ENCODE measurements around the gene TBXAS1. TPM values are rescaled to one million over a fixed set of nuclear protein-coding genes. Genes with fewer than 3 reads are reported as not detected.

Gene TBXAS1
- total RNA-seq, 2 experiments from 2014 or later: 0.86 TPM; not detected in 1

DNA sequence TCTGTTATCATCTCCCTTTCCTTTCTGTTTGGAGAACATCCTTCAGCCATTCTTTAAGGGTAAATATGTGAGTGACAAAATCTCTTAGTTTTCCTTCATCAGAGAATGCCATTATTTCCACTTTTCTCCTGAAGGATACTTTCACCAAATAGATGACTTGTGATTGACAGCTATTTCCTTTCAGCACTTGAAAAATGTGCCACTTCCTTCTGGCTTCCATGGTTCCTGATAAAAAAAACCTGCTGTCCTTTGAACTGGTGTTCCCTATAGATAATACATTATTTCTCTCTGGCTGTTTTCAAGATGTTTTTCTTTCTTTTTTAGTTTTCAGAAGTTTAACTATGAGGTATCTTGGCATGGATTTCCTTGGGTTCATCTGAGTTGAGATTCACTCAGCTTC is 79.7 kb downstream of the TBXAS1 start:
- no peaks in the 10 kb centered on the region for H3K36me3 ChIP-seq (ENCODE audit: insufficient read depth, low read length)
- DNase-seq (ENCODE audit: low spot score): no peak
- intact Hi-C loops (cut with micrococcal nuclease; ENCODE audit: unreplicated experiment): no loop called here
- no peak overlapping the region for H3K4me2 ChIP-seq (ENCODE audit: low read length)
- no peaks in the 10 kb centered on the region for H3K9me2 ChIP-seq (ENCODE audit: insufficient read depth, low read length)
- no peaks in the 10 kb centered on the region for H3K79me2 ChIP-seq (ENCODE audit: insufficient read depth, low read depth, low read length)
- H3K27ac ChIP-seq (ENCODE audit: low read depth, low read length, poor library complexity, severe bottlenecking): no peak overlapping the region
- no peak overlapping the region for H2AFZ ChIP-seq (ENCODE audit: low read length)
- CTCF ChIA-PET (ENCODE audit: unreplicated experiment): no interaction called here
- H4K20me1 ChIP-seq (ENCODE audit: insufficient read depth, low read length): no peaks in the 10 kb centered on the region
- H3K9me3 ChIP-seq (ENCODE audit: low read length): peaks cover 10% of the 10 kb centered on the region; the same call in 1 of the 2 replicates
- POLR2A ChIA-PET: interaction anchor here (0.6 kb wide), 1 partner anchor 10 kb away, joined by 3 read pairs; no protein-coding TSS in a partner anchor
- peaks cover 11% of the 10 kb centered on the region for H3K4me1 ChIP-seq (ENCODE audit: insufficient read depth, low read length, poor library complexity, severe bottlenecking)
- no peak overlapping the region for H3K4me3 ChIP-seq (ENCODE audit: low read depth, low read length, poor library complexity, severe bottlenecking)
- TF ChIP-seq, protein P1, sequence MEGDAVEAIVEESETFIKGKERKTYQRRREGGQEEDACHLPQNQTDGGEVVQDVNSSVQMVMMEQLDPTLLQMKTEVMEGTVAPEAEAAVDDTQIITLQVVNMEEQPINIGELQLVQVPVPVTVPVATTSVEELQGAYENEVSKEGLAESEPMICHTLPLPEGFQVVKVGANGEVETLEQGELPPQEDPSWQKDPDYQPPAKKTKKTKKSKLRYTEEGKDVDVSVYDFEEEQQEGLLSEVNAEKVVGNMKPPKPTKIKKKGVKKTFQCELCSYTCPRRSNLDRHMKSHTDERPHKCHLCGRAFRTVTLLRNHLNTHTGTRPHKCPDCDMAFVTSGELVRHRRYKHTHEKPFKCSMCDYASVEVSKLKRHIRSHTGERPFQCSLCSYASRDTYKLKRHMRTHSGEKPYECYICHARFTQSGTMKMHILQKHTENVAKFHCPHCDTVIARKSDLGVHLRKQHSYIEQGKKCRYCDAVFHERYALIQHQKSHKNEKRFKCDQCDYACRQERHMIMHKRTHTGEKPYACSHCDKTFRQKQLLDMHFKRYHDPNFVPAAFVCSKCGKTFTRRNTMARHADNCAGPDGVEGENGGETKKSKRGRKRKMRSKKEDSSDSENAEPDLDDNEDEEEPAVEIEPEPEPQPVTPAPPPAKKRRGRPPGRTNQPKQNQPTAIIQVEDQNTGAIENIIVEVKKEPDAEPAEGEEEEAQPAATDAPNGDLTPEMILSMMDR (conservative IDR thresholded peaks at IDR 0.05; ENCODE audit: low read length): no peak
- no peak for TF ChIP-seq EZH2phosphoT487 (IDR thresholded peaks at IDR 0.05; ENCODE audit: borderline replicate concordance, low read depth, low read length)
- no TSS peak for BruUV-seq (replicated peaks)

DNA sequence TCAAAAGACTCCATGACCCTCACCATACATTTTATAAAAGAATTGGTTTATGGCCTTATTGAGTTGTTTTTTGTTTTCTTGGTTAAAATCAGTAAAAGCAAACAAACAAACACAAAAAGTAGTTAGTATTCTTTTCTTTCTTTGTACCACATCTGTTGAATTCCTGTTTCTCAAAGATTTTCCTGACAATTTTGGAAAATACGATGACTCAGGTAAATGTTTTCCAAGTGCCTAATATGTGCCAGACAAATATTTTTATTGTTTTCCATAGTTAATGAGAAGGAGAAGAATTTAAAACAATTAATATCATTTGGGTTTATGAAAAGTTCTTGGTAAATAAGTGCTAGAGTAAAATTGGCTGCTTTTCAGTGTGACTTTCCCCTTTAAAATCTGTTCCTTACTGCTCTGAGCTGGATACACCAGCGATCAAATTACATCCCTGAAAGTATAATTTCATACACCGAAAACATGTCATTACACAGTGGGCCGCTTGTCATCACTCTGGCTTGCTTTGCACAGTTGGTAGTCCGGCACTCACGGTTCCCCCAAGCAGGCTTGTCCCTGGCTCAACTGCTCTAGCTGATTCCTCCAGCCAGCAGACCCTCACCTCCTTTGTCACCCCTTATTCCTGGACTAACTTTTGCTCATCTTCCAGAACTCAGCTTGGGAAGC is 80.5 kb downstream of the TBXAS1 start:
- Histone ChIP-seq H3K4me2 (ENCODE audit: low read length) (no peak overlapping the region), H3K4me1 (ENCODE audit: insufficient read depth, low read length, poor library complexity, severe bottlenecking) (peaks cover 17% of the 10 kb centered on the region), H3K9me2 (ENCODE audit: insufficient read depth, low read length) (no peaks in the 10 kb centered on the region), H3K79me2 (ENCODE audit: insufficient read depth, low read depth, low read length) (no peaks in the 10 kb centered on the region), H2AFZ (ENCODE audit: low read length) (no peak overlapping the region), H4K20me1 (ENCODE audit: insufficient read depth, low read length) (no peaks in the 10 kb centered on the region), H3K36me3 (ENCODE audit: insufficient read depth, low read length) (no peaks in the 10 kb centered on the region), H3K9me3 (ENCODE audit: low read length) (peaks cover 10% of the 10 kb centered on the region; the same call in 1 of the 2 replicates), H3K4me3 (ENCODE audit: low read depth, low read length, poor library complexity, severe bottlenecking) (no peak overlapping the region), H3K27ac (ENCODE audit: low read depth, low read length, poor library complexity, severe bottlenecking) (no peak overlapping the region)
- ChIA-PET CTCF (ENCODE audit: unreplicated experiment) (no interaction called here), POLR2A (interaction anchor here (0.6 to 0.9 kb wide), 2 partner anchors 11 to 20 kb away, joined by 3 read pairs; no protein-coding TSS in a partner anchor)
- no TSS peak for BruUV-seq (replicated peaks)
- DNase-seq (ENCODE audit: low spot score): no peak
- no peak for TF ChIP-seq EZH2phosphoT487 (IDR thresholded peaks at IDR 0.05; ENCODE audit: borderline replicate concordance, low read depth, low read length)
- TF ChIP-seq, protein P1 (conservative IDR thresholded peaks at IDR 0.05; ENCODE audit: low read length): no peak
- intact Hi-C loops (cut with micrococcal nuclease; ENCODE audit: unreplicated experiment): loop anchor here (10.0 kb wide), 1 partner anchor 765 kb away; the partner anchor contains the start of gene ADCK2
